ENCODE measurements around the gene RMDN2. TPM values are rescaled to one million over a fixed set of nuclear protein-coding genes. Genes with fewer than 3 reads are reported as not detected.

The RMDN2 gene
- polyA plus RNA-seq, 3 donors, result 7.0 to 14.3 (median 10.7) TPM

DNA sequence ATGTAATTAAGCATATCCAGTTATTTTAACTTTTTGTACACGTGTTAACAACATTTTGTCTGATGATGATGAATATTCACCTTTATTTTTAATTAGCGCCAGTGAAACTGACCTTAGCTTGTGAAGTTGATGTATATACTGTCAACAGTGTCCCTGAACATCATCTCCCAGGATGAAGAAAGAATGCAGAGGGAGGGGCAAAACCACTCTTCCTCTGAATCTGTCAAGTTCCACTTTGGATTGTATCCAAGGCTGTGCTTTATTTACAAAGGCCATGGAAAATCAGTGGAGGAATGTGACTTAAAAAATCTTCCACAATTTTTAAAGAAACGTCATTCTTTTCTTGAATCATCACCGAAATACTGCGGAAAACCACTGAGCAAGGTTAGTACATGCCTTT is 4.5 kb upstream of the RMDN2 start:
- H3K36me3 Mint-ChIP-seq, result peaks cover 3 to 12% of the 10 kb centered on the region in 2 donors
- no peak overlapping the region for H3K27ac Mint-ChIP-seq
- Histone ChIP-seq H3K4me3 (replicated peaks in 1 of 3; ENCODE audit: low read depth in 2 of 3, low read length in 3 of 3) (no peak overlapping the region), H3K9me3 (replicated peaks in 1 of 2; ENCODE audit: control insufficient read depth in 1 of 2, insufficient read depth in 1 of 2, low read length in 2 of 2) (no peaks in the 10 kb centered on the region), H3K27ac (ENCODE audit: low read depth in 1 of 2, low read length in 2 of 2) (no peak overlapping the region), H4K20me1 (ENCODE audit: insufficient read depth, low read length) (no peaks in the 10 kb centered on the region), H3K27me3 (ENCODE audit: control insufficient read depth in 2 of 2, insufficient read depth in 2 of 2, low read length in 2 of 2) (no peaks in the 10 kb centered on the region), H3K36me3 (replicated peaks in 1 of 2; ENCODE audit: control insufficient read depth in 1 of 2, insufficient read depth in 2 of 2, low read length in 2 of 2) (no peaks in the 10 kb centered on the region), H3K4me1 (ENCODE audit: control insufficient read depth in 1 of 2, insufficient read depth in 2 of 2, low read length in 2 of 2) (peaks cover 16% of the 10 kb centered on the region in 2 donors), H2AFZ (ENCODE audit: insufficient read depth, low read depth, low read length, poor library complexity, severe bottlenecking) (no peak overlapping the region), H3K4me2 (replicated peaks; ENCODE audit: extremely low read depth, low read length, poor library complexity, severe bottlenecking) (no peak overlapping the region), H3K79me2 (ENCODE audit: insufficient read depth, low read length) (peaks cover 10% of the 10 kb centered on the region), H3K9ac (ENCODE audit: insufficient read depth, low read length, poor library complexity, severe bottlenecking) (no peak overlapping the region)
- TF ChIP-seq CTCF (IDR thresholded peaks at IDR 0.05), result no peak
- WGBS (ENCODE audit: insufficient coverage), result no CpG with 5 or more reads among the region's 5 CpGs
- no peaks in the 10 kb centered on the region for H3K9me3 Mint-ChIP-seq
- intact Hi-C loops (cut with micrococcal nuclease), result no loop called here
- H3K4me1 Mint-ChIP-seq, result peaks cover 24% of the 10 kb centered on the region
- peaks cover 0 to 3% (median 3%) of the 10 kb centered on the region in 3 donors for H3K27me3 Mint-ChIP-seq (ENCODE audit: low read depth in 3 of 3)
- no peak for DNase-seq
- no peak overlapping the region for H3K4me3 Mint-ChIP-seq

DNA sequence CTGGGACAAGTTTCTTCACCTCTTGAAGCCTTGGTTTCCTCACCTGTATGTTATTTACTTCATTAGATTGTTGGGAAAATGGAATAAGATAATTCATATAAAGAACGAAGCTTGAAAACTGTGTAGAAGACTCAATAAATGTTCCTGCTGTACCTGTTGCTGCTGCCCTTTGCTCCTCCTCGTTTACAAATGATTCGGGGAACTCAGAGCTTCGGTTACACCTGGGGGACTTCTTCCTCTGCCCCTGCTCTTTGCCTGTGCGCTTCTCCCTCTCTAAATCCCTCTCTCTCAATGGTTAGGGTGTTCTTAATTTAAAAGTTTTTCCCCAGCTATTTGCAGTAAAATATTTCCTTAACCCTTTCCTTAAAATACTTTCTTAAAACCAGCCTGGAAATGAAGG is 3.3 kb upstream of the RMDN2 start:
- Histone ChIP-seq H3K4me1 (ENCODE audit: control insufficient read depth in 1 of 2, insufficient read depth in 2 of 2, low read length in 2 of 2) (peaks cover 23 to 26% of the 10 kb centered on the region in 2 donors), H3K27ac (ENCODE audit: low read depth in 1 of 2, low read length in 2 of 2) (no peak overlapping the region), H3K4me3 (replicated peaks in 1 of 3; ENCODE audit: low read depth in 2 of 3, low read length in 3 of 3) (no peak overlapping the region), H3K9me3 (replicated peaks in 1 of 2; ENCODE audit: control insufficient read depth in 1 of 2, insufficient read depth in 1 of 2, low read length in 2 of 2) (no peaks in the 10 kb centered on the region), H3K27me3 (ENCODE audit: control insufficient read depth in 2 of 2, insufficient read depth in 2 of 2, low read length in 2 of 2) (no peaks in the 10 kb centered on the region), H3K4me2 (replicated peaks; ENCODE audit: extremely low read depth, low read length, poor library complexity, severe bottlenecking) (no peak overlapping the region), H3K9ac (ENCODE audit: insufficient read depth, low read length, poor library complexity, severe bottlenecking) (no peak overlapping the region), H2AFZ (ENCODE audit: insufficient read depth, low read depth, low read length, poor library complexity, severe bottlenecking) (no peak overlapping the region), H4K20me1 (ENCODE audit: insufficient read depth, low read length) (no peaks in the 10 kb centered on the region), H3K36me3 (replicated peaks in 1 of 2; ENCODE audit: control insufficient read depth in 1 of 2, insufficient read depth in 2 of 2, low read length in 2 of 2) (no peaks in the 10 kb centered on the region), H3K79me2 (ENCODE audit: insufficient read depth, low read length) (peaks cover 14% of the 10 kb centered on the region)
- Mint-ChIP-seq H3K27ac (no peak overlapping the region), H3K36me3 (peaks cover 3 to 12% of the 10 kb centered on the region in 2 donors), H3K27me3 (ENCODE audit: low read depth in 3 of 3) (peaks cover 0 to 3% (median 3%) of the 10 kb centered on the region in 3 donors), H3K4me3 (no peak overlapping the region), H3K4me1 (peaks cover 27% of the 10 kb centered on the region), H3K9me3 (no peaks in the 10 kb centered on the region)
- no peak for DNase-seq
- no CpG with 5 or more reads among the region's 5 CpGs for WGBS (ENCODE audit: insufficient coverage)
- TF ChIP-seq CTCF (IDR thresholded peaks at IDR 0.05), result no peak
- intact Hi-C loops (cut with micrococcal nuclease), result no loop called here

Data from CD14-positive monocyte (primary cell).